HG03439 (cell line): ENCODE measurements around the gene TRIOBP.

ENCODE experiments used
- ATAC-seq: cut with Tn5 transposase; IDR thresholded peaks from one replicate; pipeline ENCODE4 v1.9.1; 2021; ENCODE audit warnings: mild to moderate bottlenecking, moderate library complexity; ENCODE audit not compliant: unreplicated experiment

The TRIOBP gene

DNA sequence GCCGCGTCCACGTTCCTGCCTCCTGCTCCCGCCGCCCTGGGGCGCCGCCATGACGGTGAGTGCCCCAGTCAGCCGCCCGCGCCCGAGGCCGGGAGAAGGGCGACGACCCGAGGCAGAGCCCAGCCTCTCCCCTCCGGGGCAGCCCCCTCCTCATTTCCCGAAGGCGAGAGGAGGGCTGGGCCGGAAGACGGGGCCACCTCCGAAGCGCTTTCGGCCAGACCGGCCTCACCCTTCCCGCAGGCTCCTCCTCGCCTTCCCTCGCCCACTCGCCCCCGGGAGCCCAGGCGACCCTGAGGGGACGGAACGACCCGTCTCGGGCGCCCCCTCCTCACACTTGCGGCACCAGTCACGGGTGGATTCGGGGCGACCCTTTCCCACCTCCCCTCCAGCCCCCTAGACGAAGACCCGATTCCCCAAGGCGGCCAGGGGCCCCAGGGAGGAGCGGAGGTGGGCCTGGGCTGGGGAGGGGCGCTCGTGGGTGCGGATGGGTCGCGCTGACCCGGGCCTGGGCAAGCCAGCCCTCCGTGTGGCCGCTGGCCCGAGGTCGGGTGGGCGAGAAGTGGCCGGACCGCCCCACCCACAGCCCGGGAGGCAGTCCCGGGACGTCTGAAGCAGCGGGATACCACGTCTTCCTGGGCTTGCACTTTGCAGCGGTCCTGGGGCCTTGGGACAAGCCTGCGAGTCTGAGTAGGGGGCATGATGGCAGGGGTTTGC, 49.7 kb downstream of the TRIOBP start:
- peak; percentile 19 for ATAC-seq

DNA sequence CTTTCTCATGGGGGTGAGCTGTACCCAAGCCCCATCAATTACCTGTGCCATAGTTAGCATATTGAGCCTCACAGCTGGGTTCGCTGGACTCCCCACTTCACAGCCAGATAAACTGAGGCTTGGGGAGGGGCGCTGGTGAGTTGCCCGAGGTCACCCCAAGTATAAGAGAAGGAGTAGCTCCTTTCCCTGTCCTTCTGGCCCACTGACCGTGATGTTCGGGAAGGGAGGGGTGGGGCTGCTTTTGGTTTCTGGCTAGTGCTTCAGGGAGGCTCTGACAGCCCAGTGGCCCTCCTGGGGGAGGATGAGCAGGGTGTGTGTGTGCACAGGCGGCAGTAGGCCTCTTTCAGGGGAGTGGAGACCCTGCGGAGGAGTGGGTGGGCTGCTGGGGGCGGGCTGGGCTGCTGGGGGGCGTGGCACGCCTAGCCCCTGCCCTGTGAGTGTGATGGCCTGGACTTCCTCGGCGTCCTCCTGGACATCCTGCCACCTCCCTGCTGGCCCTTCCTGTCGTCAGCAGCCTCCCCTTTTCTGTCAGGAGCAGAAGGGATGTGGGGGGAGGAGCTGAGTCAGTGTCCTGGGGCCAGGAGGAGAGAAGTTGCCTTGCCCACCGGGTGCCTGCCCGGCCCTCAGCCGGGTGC, 50.3 kb downstream of the TRIOBP start:
- no peak for ATAC-seq

DNA sequence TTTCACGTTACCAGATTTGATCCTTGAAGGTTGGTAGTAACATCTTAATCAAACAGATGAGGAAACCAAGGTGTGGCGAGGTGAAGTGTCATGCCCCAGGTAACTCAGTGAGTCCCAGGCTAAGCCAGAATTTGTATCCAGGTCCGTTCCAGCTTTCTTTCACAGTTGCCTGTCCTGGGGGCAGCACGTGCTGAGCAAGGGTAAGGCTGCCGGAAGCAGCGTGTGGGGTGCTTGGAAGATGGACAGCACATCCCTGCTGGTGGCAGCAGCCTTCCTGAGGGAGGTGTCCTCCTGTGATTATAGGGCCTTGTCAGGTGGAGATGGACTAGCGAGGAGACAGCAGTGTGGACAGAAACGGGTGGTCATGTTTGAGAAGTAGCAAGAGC, 50.9 kb downstream of the TRIOBP start:
- no peak for ATAC-seq

DNA sequence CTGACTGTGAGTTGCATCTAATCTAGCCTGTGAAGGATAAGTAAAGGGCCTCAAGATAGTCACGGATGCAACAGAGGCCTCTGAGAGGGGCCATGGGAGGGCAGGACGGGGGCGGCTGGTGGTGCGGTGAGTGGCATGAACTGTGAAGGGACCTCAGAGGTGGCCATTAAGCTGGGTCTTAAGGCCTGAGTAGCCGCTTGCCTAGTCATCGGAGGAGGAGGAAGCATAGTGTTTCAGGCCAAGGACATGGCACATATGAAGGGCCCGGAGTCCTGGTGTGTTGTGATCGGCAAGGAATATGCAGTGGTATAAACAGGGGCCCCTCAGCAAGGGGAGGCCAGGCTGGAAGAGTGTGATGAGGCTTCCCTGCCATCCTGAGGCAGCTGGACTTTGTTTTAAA, 51.8 kb downstream of the TRIOBP start:
- ATAC-seq: no peak

DNA sequence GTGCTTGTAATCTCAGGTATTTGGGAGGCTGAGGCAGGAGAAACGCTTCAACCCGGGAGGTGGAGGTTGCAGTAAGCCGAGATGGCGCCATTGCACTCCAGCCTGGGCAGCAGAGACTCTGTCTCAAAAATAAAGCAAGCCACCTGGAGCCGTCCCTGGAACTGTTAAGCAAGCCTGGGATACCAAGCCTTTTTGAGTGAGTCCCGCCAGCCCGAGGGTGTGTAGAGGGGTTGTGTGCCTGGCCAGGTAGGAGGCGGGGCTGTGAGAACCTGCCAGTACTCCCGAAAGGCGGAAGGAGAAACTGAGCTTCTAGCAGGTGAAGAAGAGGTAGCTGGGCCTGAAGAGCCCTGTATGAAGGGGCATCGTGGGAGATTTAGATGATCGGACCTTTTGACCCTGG, 52.4 kb downstream of the TRIOBP start:
- ATAC-seq: no peak

DNA sequence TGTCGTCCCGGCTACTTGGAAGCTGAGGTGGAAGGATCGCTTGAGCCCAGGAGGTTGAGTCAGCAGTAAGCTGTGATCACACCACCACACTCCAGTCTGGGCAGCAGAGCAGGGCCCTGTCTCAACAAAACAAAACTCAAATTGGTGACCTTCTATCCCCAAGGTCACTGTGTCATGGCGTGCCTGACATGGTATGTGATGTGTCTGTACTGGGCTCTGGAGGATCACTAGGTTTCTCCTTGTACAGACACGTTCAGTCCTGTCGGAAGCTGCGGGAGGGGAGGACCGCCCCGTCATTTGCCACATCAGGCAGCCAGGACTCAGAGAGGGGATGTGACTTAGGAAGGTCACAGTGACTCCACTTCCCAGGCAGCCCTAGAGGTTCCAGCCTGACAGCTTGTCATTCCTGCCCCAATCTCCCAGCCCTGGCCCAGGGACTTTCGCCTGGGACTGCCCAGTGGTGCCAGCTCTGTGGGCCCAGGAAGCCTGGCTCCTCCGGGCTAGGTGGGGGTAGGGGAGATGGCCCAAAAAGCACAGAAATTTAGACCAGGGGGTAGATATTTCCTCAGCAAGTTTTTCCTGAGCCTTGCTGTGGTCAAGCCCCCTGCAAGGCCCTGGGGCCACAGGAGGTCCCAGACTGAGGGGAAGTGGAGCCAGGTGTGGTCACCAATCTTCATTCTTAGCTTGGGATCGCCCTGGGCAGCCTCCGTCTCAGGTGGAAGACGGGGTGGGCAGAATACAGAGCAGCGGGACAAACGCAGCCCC, 53.2 kb downstream of the TRIOBP start:
- ATAC-seq: no peak

DNA sequence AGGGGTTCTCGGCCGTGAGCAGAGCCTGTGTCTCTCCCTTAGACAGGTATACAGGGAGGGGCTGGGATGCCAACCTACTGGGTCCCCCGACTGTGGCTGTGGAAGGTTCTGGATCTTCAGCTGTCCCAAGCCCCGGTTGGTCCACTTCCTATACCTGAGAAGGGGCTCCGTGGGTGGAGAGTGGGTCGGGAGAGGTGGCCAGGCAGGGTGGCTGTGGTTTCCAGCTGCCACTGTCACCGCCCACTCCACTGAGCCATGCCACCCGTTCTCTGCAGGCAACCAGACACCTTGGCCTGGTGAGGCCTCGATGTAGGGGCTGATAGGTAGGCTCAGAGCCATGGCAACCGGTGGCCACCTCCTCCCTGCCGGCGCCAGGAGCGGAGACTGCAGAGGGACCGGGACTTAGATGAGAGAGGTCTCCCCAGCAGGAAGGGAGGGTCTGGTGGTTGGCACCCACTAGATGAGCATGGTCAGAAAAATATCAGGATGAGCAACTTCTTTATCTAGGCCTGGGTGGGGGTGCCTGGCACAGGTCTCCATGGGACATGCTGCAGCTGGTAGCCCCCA, 53.8 kb downstream of the TRIOBP start:
- no peak for ATAC-seq

DNA sequence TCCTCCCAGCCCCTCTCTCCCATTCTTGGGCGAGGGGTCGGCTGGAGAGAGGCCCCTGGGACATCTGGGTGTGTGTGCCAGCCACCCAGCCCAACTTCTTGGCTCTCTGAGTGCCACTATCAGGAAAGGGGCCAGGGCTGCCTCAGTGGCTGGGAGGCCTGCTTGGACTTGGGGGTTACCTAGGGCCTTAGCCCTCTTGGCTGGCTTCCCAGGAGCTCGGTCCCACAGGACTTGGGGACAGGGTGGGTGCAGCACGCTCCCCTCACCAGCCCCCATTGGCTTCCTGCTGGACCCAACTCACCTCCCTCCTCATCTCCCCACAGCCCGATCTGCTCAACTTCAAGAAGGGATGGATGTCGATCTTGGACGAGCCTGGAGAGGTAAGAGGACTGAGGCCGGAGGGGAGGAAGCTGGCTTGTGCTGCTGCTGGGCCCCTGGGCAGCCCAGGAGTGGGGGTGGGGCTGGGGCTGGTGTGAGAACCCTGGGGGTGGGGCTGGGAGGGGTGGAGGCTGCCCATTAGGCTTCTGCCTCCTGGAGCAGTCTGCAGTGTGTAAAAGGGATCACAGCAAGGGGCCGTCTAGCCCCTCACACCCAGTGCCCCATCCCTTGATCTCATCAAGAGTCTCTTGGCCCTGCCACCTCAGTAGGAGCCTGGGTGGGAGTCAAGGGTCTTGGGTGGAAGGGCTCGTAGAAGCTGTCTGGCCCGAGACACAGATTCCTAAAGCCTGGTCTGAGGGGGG, 54.8 kb downstream of the TRIOBP start:
- no peak for ATAC-seq

DNA sequence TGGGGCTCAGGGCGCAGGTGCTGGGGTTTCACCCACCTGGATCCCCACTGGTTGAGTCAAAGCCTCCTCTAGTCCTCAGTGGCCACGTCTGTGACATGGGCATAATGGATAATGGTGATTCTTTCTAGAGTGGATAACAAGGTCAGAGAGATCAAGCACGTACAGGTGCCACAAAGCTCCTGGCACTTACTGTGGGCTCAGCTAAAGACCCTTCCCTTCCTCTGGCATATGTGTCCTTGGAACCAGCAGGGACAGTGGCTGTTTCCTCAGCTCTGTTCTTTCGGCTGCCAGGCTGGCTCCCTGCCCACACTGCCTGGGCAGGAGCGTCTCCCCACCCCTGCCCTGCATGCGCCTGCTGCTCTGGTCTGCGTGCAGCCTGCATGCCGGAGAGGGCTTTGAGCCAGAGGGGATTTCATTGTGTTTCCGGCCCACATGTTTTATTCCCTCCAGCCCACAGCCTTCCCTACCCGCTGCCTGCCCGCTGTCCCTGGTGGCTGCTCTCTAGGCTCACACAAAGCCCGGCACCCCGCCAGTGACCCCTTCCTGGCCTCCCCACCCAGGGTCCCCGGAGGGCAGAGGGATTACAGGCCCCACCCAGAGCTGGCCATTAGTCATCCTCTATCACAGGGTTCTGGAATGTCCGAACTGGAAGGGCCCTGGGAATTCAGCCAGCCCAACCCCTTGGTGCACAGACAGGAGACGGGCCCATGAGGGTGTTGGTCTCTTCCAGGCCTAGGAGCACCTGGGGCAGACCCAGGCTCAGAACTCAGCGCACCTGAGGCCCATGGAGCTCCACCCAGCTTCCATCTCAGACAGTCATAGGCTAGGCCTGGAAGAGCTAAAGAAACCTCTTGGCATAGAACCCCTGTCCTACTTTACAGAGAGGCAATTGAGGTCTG, 55.6 kb downstream of the TRIOBP start:
- no peak for ATAC-seq

DNA sequence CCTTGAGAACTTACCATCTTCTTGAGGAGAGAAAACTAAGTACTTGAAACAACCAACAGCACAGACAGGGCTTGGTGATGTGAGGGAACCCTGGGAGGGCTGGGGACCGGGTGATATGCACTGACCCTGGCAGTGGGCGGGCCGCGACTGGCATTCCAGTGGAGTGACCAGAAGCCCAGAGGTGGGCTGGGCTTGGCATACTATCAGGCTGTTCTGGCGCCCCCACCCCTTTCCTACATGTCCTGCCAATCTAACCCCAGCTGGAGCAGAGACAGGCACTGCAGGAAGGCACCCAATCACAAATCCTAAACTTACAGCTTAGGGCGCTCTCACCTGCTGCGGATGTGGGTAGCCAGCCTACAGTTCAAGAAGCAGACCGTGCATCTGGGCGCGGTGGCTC, 56.9 kb downstream of the TRIOBP start:
- ATAC-seq: no peak

DNA sequence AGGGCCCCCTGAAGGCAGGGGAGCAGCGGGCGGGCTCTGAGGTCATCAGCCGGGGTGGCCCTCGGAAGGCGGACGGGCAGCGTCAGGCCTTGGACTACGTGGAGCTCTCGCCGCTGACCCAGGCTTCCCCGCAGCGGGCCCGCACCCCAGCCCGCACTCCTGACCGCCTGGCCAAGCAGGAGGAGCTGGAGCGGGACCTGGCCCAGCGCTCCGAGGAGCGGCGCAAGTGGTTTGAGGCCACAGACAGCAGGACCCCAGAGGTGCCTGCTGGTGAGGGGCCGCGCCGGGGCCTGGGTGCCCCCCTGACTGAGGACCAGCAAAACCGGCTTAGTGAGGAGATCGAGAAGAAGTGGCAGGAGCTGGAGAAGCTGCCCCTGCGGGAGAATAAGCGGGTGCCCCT, 60.8 kb downstream of the TRIOBP start:
- ATAC-seq: no peak

DNA sequence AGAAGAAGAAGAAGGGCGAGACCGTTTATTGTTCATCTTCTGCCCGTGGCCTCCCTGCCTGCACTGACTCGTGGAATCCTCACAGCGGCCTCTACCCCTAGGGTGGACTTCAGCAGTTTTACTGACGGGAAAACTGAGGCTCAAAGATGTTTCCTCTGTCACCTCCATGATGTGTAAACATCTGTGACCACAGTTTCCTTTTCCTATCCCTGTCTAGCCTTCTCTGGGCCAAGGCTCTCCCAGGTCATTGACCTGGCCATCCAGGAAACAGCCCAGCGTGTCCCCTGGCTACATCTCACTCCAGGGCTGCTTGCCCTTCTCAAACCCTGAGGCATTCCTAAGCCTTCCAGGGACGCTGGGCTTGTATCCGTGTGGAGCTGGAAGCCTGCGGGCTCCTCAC, 61.8 kb downstream of the TRIOBP start:
- no peak for ATAC-seq

DNA sequence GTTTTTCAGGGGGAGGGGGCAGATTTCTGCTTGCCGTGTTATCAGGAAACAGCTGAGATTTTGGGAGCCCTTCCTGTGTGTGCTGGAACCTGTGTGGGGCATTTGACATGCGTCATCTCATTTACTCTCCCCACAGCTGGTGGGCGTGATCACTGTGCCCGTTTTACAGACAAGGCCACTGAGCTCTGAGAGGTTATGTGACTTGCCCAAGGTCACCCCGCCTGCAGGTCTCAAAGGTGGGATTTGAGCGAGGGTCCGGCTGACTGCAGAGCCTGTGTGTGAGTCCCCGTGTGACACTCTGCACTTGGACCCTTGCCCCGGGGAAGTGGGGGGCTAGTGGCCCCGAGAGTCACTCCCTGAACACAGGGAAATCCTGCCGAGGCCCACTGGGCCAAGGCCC, 62.4 kb downstream of the TRIOBP start:
- ATAC-seq: no peak

DNA sequence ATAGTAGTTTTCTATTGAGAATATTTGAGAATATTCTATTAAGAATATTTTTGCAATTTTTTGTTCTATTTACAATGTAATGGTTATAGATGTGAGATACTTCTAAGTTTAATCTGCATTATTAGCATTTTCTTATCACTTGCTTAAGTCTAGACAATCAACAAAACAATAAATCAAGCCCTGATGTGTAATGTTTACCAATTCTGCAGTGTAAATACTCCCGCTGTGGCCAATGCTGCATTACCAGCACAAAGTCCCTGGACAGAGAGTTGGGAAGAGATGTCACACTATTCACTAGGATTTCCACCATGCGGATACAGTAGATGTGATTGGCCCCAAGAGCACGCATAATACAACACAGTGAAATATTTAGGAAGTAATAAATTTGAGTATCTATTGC, 63.3 kb downstream of the TRIOBP start:
- ATAC-seq: no peak

DNA sequence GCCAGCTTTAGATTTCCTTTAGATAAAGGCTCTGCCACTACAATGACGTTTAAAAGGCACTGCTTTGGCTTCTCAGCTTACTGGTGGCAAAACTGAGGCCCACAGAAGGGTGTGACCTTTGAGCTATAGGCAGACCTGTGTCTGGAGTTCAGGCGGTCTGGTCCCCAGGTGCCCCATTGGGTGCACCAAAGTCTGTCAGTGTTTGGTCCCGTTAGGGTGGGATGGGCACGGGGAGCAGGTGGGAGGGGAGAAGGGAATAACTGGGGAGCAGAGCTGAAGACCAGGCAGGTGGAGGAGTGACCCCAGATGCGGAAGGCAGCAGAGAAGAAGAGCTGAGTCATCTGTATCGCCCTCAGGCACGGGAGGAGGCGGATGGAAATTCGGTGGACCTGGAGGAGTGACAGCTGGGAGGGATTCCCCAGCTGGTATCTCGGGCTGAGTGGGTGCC, 65.6 kb downstream of the TRIOBP start:
- ATAC-seq: no peak

DNA sequence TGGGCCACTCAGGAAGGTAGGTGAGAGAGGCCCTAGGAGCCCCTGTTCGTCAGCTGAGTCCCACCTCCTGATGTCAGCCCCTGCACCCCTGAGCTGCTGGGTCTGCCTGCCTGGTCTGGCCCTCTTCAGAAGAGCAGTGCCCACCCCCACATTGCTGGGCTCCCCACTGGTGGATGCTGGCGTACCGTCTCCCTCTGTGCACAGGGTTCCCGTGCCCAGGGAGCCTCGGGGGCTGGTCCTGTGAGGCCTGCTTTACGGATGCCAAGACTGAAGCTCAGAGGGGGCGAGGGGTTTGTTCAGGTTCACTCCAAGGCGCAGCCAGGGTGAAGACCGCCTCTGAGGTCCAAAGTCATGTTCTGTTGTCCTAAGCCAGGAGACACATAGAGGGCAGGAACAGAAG, 66.2 kb downstream of the TRIOBP start:
- ATAC-seq: no peak

DNA sequence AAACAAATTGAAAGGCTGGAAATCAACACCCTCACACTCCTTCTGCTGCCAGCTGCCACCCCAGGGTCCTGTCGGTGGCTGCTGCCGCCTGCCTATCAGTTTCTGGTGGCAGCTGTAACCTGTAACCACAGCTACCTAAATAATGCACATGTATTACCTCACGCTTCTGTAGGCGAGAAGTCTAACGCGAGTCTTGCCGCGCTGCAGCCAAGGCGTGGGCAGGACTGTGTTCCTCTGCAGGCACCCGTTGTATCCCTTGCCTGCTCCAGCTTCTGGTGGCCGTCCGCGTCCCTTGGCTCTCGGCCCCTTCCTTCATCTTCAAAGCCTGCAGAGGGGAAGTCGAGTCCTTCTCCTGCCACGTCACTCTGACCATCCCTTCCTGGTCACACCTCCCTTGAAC, 66.8 kb downstream of the TRIOBP start:
- no peak for ATAC-seq

DNA sequence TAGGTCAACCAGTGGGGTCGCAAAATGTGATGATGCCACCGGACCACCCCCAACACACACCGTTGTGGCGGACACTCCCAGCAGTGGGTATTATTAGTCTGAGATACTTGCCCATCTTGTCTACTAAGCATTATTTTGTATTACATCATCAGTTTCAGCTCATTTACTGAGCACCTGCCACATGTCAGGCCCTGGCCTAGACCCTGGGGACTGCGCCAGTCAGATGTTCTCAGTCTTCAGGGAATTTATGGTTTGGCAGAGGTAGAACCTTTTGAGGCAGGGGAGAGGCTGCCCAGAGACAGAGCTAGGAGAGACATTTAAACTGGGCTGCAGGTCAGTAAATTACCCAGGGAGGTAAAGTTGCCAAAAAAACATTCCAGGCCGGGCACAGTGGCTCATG, 67.8 kb downstream of the TRIOBP start:
- no peak for ATAC-seq

DNA sequence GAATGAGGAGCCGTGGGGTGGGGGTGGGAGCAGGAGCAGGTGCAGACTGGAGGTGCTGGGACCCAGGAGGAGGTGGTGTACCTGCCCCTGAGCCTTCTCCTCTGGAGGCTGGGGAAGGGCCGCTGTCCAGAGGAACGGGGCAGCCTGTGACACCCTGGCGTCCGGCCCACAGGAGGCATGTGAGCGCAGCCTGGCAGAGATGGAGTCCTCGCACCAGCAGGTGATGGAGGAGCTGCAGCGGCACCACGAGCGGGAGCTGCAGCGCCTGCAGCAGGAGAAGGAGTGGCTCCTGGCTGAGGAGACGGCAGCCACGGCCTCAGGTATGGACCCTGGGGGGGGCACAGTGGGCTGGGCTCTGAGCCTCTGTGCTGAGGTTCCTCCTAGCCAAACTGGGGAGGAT, 68.7 kb downstream of the TRIOBP start:
- ATAC-seq: no peak

DNA sequence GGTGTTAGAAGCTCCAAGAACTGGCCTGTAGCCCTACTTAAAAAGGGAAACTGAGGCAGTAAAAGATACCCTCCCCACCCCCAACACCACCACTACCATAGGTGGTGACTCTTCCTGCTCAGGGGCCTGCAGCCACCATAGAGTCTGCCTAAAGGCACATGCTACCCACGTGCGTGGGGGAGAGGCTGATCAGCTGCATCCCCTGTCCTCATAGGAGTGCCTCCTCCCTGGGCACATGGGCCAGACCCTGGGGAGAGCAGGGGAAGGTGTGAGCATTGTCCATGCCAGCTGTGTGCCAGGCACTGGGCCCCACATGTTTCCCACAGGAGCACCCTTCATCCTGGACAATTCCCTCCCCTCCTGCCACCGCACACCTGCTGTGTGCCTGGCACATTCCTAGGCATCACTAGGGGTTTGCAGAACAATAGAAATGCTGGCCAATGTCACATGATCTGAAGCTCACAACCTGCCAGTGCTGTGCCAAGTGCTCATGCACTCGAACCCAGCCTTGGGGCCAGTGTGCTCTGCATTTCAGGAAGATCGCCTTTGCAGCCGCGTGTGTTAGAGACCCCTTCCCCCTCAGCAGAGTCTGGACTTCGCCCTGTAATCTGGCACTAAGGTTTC, 69.2 kb downstream of the TRIOBP start:
- no peak for ATAC-seq
